Dermis blood vessel endothelial cell (primary cell): Measurements from ENCODE around the gene SRCIN1. TPM values are rescaled to one million over a fixed set of nuclear protein-coding genes. Genes with fewer than 3 reads are reported as not detected.
"Not testable (repeated sequence)": the region's sequence is repeated elsewhere in the genome, so short reads cannot be mapped to it uniquely, and the experiment has no call there.

Experiments used
- DNase-seq: peaks from one replicate; pipeline ENCODE4 v3.0.0; 2010
- total RNA-seq: library from RNA; depleted of rRNA; stranded (reverse); fragments of >200 nt; gene quantifications from 2 replicates; pipeline ENCODE4 v1.2.3, GENCODE V29; 2014

The SRCIN1 gene, protein sequence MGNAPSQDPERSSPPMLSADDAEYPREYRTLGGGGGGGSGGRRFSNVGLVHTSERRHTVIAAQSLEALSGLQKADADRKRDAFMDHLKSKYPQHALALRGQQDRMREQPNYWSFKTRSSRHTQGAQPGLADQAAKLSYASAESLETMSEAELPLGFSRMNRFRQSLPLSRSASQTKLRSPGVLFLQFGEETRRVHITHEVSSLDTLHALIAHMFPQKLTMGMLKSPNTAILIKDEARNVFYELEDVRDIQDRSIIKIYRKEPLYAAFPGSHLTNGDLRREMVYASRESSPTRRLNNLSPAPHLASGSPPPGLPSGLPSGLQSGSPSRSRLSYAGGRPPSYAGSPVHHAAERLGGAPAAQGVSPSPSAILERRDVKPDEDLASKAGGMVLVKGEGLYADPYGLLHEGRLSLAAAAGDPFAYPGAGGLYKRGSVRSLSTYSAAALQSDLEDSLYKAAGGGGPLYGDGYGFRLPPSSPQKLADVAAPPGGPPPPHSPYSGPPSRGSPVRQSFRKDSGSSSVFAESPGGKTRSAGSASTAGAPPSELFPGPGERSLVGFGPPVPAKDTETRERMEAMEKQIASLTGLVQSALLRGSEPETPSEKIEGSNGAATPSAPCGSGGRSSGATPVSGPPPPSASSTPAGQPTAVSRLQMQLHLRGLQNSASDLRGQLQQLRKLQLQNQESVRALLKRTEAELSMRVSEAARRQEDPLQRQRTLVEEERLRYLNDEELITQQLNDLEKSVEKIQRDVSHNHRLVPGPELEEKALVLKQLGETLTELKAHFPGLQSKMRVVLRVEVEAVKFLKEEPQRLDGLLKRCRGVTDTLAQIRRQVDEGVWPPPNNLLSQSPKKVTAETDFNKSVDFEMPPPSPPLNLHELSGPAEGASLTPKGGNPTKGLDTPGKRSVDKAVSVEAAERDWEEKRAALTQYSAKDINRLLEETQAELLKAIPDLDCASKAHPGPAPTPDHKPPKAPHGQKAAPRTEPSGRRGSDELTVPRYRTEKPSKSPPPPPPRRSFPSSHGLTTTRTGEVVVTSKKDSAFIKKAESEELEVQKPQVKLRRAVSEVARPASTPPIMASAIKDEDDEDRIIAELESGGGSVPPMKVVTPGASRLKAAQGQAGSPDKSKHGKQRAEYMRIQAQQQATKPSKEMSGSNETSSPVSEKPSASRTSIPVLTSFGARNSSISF
- under 0.01 and 0.14 TPM in 2 replicates for total RNA-seq

DNA sequence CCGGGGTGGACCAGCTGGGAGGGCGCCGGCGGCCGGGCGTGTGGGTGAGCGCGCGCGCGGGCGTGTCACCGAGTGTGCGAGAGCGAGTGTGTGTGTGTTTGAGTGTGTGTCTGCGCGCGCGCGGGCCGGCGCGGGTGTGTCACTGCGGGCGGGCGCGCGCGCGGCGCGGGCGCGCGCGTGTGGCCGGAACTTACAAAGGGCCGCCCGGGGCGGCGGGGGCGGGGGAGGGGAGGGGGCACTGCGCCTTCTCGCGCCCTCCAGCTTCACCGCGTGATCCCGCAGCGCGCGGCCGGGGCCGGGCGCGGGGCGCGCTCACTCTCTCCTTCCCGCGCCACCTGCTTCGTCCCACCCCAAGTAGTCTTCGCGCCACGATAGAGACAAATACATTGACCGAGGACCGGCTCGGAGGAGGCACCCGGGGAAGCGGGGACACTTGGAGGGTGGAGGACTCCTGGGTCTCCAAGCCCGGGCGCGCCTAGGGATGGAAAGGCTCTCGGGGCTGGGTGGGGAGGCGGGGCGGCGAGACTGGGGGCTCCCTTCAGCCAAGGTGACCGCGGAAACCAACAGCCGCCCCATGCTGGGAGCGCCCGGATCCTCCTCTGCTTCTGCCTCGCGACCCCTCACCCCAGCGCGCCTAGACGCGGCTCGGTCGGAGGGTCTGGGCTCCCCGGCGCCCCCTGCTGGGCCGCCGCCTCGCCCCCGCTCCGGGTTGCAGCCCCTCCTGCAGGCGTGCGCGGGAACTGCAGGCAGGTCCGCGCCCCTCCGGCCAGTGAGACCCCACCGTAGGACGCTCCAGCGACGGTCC is at the start of gene SRCIN1:
SRCIN1 (minus strand) TSS at position 112 of the 805 bp plus-strand sequence. CDS start 247 bp downstream, outside the sequence.
- peak; percentile 42 for DNase-seq

DNA sequence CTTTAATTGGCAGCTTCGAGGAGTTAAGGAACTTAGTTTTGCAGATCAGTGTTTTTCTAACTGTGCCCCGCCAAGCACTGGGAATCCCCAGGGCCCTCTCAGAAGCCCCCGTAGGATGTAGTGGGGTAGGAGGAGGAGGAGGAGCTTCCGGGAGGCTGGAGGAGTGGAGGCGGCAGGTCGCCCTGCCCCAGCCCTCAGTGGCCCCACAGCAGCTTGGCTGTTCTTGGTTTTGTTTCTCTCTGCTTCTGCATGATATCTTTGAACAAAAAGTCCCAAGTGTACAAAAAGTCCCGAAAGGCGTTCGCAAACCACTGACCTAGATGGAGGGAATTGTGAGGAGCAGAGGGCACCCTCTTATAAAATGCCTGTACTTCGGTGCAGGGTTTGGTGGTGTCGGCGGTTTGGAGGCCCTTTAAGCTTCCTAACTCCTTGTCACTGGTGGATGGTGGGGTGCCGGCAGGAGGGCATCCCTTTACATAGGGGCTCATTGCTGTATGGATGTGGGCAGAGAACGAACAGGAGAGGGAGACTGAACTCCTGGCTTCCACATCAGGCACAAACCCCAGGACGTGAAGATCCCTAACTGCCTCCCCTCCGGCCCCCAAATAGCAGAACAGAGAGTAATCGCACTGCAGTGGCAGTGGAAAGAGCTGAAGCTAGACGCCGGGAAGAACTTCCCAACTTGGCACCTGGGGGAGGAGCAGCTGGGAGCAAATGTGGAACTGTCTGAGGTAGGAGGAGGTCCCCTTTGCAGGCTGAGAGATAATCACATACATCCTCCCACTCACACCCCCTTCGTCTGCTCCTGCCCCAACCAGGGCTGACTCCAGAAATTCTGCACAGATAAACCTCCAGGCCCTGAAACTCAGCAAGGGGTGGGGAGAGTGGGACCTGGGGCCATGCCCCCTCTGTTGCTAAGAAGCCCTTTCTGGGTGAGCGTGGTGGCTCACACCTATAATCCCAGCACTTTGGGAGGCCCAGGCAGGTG is 49.0 kb upstream of the SRCIN1 start:
- DNase-seq = no peak

DNA sequence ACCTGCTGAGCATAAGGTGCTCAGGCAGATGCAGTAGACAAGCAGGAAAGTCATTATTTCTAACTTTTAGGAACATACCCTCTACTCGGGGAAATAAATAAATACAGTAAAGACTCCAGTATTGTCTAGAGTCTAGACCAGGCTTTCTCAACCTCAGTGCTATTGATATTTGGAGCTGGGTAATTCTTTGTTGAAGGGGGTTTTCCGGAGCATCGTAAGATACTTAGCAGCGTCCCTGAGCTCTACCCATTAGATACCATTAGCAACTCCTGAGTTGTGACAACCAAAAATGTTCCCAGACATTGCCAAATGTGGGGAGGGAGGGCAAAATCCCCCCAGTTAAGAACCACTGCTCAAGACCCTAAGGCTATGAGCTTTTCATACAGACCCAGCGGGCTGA is 47.9 kb upstream of the SRCIN1 start:
- no peak for DNase-seq

DNA sequence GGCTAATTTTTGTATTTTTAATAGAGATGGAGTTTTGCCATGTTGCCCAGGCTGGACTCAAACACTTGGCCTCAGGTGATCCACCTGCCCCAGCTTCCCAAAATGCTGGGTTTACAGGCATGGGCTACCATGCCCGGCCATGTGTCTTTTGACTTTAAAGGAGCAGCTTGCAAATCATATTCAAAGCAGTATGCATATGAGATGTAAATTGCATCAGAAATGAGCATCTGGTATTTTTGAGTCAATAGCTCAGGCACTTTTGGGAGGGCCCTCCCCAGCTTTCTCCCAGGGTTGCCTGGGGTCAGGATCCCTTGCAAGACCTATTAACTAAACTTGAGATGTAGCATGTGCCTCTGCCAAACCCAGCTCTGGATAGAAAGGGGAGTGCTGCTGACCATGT is 47.5 kb upstream of the SRCIN1 start:
- no peak for DNase-seq

DNA sequence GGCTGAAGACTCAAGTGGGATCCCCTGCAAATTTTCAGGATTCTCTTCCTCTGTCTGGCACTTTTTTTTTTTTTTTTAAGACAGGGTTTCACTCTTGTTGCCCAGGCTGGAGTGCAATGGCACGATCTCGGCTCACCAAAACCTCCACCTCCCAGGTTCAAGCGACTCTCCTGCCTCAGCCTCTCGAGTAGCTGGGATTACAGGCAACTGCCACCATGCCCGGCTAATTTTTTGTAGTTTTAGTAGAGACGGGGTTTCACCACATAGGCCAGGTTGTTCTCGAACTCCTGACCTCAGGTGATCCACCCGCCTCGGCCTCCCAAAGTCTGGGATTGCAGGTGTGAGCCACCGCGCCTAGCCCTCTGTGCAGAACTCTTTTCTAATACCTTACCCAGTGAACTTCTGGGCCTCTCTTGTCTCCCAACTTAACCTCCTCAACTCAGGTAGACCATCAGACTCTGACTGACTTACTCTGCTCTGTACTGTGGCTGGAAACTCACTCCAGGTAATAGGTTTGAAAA is 45.0 kb upstream of the SRCIN1 start:
- DNase-seq = not testable (repeated sequence)

DNA sequence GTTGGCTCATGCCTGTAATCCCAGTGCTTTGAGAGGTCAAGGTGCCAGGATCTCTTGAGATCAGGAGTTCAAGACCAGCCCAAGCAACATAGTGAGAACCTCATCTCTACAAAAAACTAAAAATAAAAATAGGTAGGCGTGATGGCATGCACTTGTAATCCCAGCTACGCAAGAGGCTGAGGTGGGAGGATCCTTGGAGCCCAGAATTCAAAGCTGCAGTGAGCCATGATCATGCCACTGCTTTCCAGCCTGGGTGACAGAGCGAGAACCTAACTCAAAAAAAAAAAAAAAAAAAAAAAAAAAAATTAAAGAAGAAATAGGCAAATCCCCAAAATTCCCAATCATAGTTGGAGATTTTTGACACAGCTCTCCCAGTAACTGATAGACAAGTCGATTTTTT is 32.2 kb upstream of the SRCIN1 start:
- no peak for DNase-seq

DNA sequence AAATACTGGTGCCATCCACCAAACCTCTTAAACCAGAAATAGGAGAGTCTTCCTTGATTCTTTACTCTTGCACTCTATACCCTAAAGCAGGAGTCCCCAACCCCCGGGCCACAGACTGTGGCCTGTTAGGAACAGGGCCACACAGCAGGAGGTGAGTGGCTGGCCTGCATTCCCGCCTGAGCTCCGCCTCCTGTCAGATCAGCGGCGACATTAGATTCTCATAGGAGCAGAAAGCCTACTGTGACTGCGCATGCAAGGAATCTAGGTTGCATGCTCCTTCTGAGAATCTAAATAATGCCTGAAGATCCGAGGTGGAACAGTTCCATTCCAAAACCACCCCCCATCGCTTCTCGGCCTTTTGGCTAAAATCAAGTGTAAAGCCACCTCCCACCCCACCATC is 30.3 kb upstream of the SRCIN1 start:
- DNase-seq = no peak

DNA sequence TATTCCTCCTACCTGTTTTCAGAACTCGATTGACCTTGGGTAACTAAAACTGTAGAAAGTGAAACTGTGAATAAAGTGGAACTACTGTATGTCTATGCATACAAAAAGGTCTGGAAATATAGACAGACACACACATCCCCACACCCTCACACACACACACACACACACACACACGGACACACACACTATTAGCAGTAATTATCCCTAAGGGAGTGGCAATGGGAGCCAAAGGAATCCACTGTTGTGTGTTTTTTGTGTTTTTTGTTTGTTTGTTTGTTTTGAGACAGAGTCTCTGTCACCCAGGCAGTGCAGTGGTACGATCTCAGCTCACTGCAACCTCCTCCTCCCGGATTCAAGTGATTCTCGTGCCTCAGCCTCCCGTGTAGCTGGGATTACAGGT is 26.6 kb upstream of the SRCIN1 start:
- no peak for DNase-seq

DNA sequence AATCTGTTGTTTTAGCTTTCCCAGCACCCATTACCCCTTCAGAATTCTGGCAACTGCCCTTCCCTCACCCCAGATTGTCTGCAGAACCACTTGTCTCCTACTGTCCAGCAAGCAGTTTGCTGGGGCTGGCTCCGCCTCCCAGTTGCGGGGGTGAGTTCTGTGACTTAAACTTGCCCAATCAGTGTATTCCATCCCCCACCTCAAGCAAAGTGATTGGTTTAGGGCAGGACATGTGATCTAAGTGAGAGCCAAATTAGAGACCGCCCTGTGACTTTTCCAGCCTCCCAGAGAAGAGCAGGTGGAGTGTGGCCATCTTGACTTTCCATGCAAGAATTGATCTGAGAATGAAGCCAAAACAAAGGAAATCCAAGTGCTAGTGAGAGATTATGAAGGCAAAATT is 22.7 kb upstream of the SRCIN1 start:
- peak; percentile 15 for DNase-seq

DNA sequence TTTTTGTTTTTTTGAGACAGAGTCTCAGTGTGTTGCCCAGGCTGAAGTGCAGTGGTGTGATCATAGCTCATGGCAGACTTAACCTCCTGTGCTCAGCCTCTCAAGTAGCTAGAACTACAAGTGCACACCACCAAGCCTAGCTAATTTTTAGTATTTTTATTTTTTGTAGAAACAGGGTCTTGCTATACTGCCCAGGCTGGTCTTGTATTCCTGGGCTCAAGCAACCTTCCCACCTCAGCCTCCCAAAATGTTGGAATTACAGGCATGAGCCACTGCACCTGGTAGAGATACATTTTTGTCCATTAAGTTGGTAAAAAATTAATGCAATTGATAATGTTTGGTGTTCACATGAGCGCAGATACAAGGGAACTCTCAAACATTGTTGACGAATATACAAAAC is 22.2 kb upstream of the SRCIN1 start:
- no peak for DNase-seq

DNA sequence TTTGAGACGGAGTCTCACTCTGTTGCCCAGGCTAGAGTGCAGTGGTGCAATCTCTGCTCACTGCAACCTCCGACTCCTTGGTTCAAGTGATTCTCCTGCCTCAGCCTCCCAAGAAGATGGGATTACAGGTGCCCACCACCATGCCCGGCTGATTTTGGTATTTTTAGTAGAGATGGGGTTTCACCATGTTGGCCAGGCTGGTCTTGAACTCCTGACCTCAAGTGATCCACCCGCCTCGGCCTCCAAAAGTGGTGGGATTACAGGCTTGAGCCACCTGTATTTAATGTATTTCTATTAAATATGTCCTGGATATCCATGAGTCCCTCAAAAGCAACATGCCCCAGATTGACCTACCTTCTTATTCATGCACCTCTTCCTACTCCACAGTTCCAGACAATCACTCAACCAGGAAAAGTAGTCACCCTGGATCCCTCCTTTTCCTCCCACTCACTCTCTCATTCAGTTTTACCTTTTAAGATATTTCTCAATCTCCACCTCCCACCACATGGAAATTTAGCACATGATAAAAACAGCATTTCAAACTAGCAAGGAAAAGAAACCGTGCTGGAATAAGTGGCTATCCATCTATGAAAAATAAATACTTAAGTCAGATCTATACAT is 21.0 kb upstream of the SRCIN1 start:
- not testable (repeated sequence) for DNase-seq

DNA sequence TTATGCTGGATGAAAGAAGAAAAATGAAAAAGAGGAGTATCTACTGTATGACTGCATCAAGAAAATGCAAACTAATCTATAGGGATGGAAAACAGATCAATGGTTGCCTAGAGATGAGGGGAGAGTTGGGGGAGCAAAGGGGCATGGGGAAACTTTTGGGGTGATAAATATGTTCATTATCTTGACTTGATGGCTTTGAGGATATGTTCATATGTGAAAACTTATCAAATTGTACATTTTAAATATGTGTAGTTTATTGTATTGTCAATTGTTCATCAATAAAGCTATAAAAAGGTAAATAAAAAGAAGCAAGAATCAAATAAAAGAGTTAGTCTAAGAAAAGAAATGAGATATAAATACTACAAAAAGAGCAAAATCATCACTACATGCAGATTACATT is 19.7 kb upstream of the SRCIN1 start:
- no peak for DNase-seq

DNA sequence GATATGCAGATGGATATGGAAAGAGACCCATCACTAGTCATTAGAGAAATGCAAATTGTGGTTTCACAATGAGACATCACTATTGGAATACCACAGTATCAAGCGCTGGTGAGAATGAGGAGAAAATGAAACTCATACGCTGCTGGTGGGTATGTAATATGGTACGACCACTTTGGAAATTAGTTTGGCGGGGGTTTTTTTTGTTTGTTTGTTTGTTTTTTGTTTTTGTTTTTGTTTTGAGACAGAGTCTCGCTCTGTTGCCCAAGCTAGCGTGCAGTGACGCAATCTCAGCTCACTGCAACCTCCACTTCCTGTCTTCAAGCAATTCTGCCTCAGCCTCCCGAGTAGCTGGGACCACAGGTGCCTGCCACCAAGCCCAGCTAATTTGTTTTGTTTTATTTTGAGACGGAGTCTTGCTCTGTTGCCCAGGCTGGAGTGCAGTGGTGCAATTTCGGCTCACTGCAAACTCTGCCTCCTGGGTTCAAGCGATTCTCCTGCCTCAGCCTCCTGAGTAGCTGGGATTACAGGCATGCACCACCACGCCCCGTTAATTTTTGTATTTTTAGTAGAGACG is 19.1 kb upstream of the SRCIN1 start:
- DNase-seq = not testable (repeated sequence)

DNA sequence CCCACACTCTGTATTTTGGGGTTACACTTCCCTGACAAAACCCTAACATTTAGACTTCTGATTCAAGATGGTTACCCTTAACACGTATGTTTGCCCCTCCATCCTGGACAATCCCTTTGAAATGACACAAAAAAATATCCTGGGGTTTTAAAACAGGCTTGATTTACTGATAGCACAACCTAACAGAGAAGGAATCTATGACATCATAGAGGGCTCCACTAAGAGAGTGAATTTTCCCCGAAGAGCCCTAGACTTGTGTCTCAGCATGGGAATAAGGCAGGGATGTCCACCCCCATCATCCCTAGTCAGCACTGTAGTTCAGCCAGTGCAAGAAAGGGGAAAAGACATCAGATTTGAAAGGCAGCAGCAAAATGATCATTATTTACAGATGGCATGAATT is 15.8 kb upstream of the SRCIN1 start:
- DNase-seq = no peak

DNA sequence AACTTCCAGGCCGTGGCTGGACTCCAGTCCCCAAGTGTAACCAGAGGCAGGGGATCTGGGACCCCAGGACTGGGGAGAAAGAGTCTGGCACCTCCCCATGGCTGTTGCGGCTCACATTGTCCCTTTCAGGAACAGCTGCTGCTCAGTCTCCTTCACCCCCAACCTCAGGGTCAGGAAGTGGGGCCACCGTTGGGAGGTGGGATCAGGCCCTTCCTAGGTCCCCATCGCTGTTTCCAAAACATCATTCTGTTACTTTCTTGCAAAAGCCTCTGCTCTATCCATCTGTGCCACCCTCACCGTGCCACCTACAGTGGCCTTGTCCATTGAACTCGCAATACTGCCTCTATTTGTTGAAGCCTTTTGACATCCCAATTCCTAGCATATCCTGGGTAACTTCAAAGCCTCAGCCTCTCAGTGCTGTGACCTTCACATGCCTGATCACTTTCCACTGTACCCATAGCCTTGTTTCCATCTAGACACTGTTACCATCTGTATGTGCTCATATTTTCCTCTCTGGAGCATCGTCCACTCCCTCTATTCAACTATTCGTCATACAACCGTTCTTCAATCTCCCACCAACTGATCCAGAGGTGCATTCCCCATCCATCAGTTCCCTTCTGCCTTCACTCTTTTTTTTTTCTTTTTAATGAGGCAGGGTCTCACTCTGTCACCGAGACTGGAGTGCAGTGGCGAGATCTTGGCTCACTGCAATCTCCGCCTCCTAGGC is 15.0 kb upstream of the SRCIN1 start:
- DNase-seq = no peak

DNA sequence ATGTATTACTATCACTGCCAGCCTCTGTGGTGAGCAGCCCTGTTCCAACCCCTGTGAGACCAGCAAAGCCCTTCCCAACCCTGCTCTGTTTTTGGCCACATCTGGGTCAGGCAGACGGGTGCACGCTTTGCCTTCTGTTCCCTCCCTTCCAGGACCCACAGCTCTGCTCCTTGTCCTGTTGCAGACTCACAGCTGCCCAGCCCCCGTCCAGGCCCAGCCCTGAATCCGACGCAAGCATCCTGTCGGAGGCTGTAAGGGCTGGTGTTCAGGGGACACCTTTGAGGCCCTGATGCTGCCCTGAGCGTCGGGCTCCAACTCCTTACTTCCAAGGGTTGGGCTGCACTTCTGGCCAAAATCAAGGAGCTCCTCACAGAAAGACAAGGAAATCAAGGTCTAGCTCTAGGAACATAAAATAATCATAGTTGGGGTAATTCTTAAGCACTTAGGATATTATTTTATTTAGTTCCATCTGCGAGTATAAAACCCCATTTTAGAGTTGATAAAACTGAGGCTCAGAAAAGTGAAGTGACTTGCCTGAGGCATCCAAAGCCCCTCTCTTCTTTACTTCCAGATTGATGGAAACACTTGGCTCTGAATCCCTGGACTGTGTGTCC is 14.3 kb upstream of the SRCIN1 start:
- no peak for DNase-seq

DNA sequence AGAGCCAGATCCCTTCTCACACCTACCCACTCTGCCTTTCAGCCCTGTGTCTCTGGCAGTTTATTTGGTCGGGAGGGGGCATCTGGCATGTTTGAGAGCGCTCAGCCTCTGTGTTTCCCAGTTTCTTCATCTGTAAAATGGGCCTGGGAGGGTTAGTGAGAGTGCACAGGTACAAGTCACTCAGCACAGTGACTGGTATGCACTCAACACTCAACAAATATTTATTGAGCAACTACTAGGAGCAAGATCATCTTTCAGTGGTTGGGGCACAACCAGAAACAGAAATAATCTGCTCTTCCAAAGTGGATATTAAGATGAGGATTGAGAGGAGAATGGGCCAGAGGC is 13.7 kb upstream of the SRCIN1 start:
- DNase-seq = no peak

DNA sequence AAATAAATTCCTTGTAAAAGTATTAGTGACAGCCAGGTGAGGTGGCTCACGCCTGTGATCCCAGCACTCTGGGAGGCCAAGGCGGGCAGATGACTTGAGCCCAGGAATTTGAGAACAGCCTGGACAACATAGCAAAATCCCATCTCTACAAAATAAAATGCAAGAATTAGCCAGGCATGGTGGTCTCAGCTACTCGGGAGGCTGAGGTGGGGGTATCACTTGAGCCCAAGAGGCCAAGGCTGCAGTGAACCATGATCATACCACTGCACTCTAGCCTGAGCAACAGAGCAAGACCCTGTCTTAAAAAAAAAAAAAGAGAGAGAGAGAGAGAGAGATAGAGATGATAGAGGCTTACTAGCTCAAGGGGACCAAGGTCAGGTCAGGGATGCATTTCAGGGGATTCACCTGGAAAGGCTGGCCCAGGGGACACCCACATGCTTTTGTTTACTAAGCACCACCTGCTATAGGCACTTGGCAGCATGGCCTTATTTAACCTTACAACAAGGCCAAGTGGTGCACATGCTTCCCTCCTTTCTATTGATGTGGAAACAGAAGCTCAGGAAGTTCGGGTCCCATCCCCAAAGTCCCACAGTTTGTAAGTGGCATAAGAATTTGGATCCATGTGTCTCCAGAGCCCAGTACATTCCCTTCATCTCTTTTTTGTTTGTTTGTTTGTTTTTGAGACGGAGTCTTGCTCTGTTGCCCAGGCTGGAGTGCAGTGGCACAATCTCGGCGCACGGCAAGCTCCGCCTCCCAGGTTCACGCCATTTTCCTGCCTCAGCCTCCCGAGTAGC is 12.4 kb upstream of the SRCIN1 start:
- DNase-seq = no peak
